K562 treated with DMSO at 1 percent for 48 hours (cell line): Measurements from ENCODE around the gene MRFAP1. TPM values are rescaled to one million over a fixed set of nuclear protein-coding genes. Genes with fewer than 3 reads are reported as not detected.

Source experiments
- total RNA-seq: library from RNA; unstranded; fragments of 300-600 nt; gene quantifications from 2 replicates; pipeline ENCODE4 v1.2.3, GENCODE V29; 2022; ENCODE audit warnings: low replicate concordance; ENCODE audit errors: extremely low read depth

The MRFAP1 gene
- total RNA-seq: not detected in 2 replicates

DNA sequence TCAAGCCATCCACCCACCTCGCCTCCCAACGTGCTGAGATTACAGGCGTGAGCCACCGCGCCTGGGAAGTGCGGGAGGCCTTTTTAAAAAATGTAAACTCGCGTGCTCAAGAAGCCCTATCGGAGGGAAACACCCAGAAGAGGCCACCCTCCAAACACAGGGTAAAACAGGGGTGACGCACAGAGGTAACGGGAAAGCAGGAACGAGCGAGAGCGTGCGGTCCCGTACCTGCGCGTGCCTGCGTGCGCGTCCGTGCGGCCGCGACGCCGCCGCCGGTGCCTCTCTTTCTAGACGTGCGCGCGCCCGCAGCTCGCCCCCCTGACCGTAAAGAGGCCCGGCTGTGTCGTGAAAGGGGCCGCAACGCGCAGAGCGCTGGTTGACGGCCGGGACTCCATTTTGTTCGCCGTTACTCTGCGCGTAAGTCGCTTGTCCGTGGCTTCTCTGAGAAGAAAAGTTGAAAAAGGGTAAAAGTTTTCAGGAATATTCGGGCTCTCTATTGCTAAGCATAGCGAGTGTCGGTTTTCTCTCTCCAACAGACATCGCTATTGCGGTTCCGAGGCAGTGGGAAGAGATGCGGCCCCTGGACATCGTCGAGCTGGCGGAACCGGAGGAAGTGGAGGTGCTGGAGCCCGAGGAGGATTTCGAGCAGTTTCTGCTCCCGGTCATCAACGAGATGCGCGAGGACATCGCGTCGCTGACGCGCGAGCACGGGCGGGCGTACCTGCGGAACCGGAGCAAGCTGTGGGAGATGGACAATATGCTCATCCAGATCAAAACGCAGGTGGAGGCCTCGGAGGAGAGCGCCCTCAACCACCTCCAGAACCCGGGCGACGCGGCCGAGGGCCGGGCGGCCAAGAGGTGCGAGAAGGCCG, at the start of gene MRFAP1:
Gene MRFAP1 (plus strand): TSS at position 394 of the 872 bp plus-strand sequence. CDS start 178 bp downstream, at position 572.

Other genes starting within 250 kb of the MRFAP1 start
- not detected in 2 replicates for gene PPP2R2C, start 168.1 kb upstream of the MRFAP1 start, total RNA-seq
- not detected in 2 replicates for gene MAN2B2, start 65.5 kb upstream of the MRFAP1 start, total RNA-seq
- not detected in 2 replicates for gene S100P, start 53.2 kb downstream of the MRFAP1 start, total RNA-seq
- not detected in 2 replicates for gene MRFAP1L1, start 69.2 kb downstream of the MRFAP1 start, total RNA-seq
- not detected in 2 replicates for gene BLOC1S4, start 75.5 kb downstream of the MRFAP1 start, total RNA-seq
- not detected in 2 replicates for gene KIAA0232, start 142.0 kb downstream of the MRFAP1 start, total RNA-seq